ENCODE data around the gene KCNH1. TPM values are rescaled to one million over a fixed set of nuclear protein-coding genes. Genes with fewer than 3 reads are reported as not detected.

The KCNH1 gene
- total RNA-seq, 6 experiments from 2014 or later: 0.90 to 1.8 (median 1.5) TPM

Other genes with a start within 250 kb of the KCNH1 start
- gene RCOR3, start 125.2 kb upstream of the KCNH1 start, total RNA-seq (2021; fragmentation: NEBNext Ultra II Directional; extraction: Animal tissue kit (Norgen Biotek cat#: 25700)): 10 to 100 TPM; 22.7 to 30.9 (median 24.8) TPM
- gene TRAF5, start 192.7 kb upstream of the KCNH1 start, total RNA-seq (2021; fragmentation: NEBNext Ultra II Directional; extraction: Animal tissue kit (Norgen Biotek cat#: 25700)): 10 to 100 TPM in 1 of 6 experiments, 1 to 10 TPM in 5; 7.7 to 12.3 (median 8.7) TPM

Data from HFFc6 (cell line).